Keratinocyte (primary cell): ENCODE measurements around the gene CDC20.

Experiments used
- CTCF ChIP-seq, 3 experiments: IDR thresholded peaks in 1 of 3; conservative IDR thresholded peaks in 1 of 3; optimal IDR thresholded peaks in 1 of 3; 2 replicates in 2 of 3; 3 replicates in 1 of 3; pipeline versions ENCODE3 to v1.5.1; 2011; ENCODE audit warnings: low read length in 3 of 3, mild to moderate bottlenecking in 3 of 3, moderate library complexity in 2 of 3, control low read depth in 1 of 3, inconsistent platforms in 1 of 3; ENCODE audit not compliant: insufficient read depth in 2 of 3; ENCODE audit errors: extremely low read depth in 1 of 3
- EZH2 ChIP-seq: IDR thresholded peaks from one replicate; pipeline ENCODE4 v1.6.1; 2012; ENCODE audit warnings: inconsistent platforms, mild to moderate bottlenecking, low read length, moderate library complexity

GRCh38 chr1:43376723-43377235, 18.0 kb downstream of the CDC20 start:
- TF ChIP-seq EZH2 (no peak), CTCF (optimal IDR thresholded peaks at IDR 0.05 in 1 of 3, IDR thresholded peaks at IDR 0.05 in 1 of 3, conservative IDR thresholded peaks at IDR 0.05 in 1 of 3; ENCODE audit: extremely low read depth in 1 of 3, insufficient read depth in 2 of 3, low read length in 3 of 3) (no peak)
